Osteocyte (in vitro differentiated cells): ENCODE results near the gene NCOR1. TPM values are rescaled to one million over a fixed set of nuclear protein-coding genes. Genes with fewer than 3 reads are reported as not detected.

Experiments used
- DNase-seq: peaks from one replicate; pipeline ENCODE4 v3.0.0; 2021; ENCODE audit warnings: mixed read lengths; ENCODE audit not compliant: unreplicated experiment; ENCODE audit errors: extremely low spot score
- H3K27ac Mint-ChIP-seq: one replicate; pipeline ENCODE4 v1.8.0; 2021; ENCODE audit warnings: mild to moderate bottlenecking, mixed read lengths; ENCODE audit not compliant: unreplicated experiment
- H3K27me3 Mint-ChIP-seq: one replicate; pipeline ENCODE4 v1.8.0; 2021; ENCODE audit warnings: mixed read lengths; ENCODE audit not compliant: unreplicated experiment
- H3K36me3 Mint-ChIP-seq: one replicate; pipeline ENCODE4 v1.8.0; 2021; ENCODE audit warnings: mixed read lengths; ENCODE audit not compliant: unreplicated experiment
- H3K4me1 Mint-ChIP-seq: one replicate; pipeline ENCODE4 v1.8.0; 2021; ENCODE audit warnings: mixed read lengths; ENCODE audit not compliant: unreplicated experiment
- H3K4me3 Mint-ChIP-seq: one replicate; pipeline ENCODE4 v1.8.0; 2021; ENCODE audit warnings: mild to moderate bottlenecking, moderate library complexity, mixed read lengths; ENCODE audit not compliant: unreplicated experiment
- H3K9me3 Mint-ChIP-seq: one replicate; pipeline ENCODE4 v1.8.0; 2021; ENCODE audit warnings: mixed read lengths; ENCODE audit not compliant: unreplicated experiment
- CTCF ChIP-seq: fragments of 200-600 bp; sonication (generic); IDR thresholded peaks from 2 replicates; pipeline ENCODE4 v1.5.0; 2021; ENCODE audit warnings: antibody characterized with exemption, mild to moderate bottlenecking, moderate library complexity
- total RNA-seq: library from RNA; stranded (reverse); gene quantifications from 2 replicates; pipeline ENCODE4 v1.2.1, GENCODE V29; 2021

The NCOR1 gene
- total RNA-seq, 1 donor from 2014 or later = 132 TPM

- H3K36me3 Mint-ChIP-seq = peaks cover 82% of the 10 kb centered on the region
- no peak for DNase-seq
- H3K4me1 Mint-ChIP-seq = peaks cover 12% of the 10 kb centered on the region
- no peaks in the 10 kb centered on the region for H3K9me3 Mint-ChIP-seq
- H3K27ac Mint-ChIP-seq = peak overlapping the region; percentile 90
- no peak overlapping the region for H3K4me3 Mint-ChIP-seq
- H3K27me3 Mint-ChIP-seq = no peaks in the 10 kb centered on the region
- TF ChIP-seq CTCF = no peak
These were observed 188.4 kb downstream of the NCOR1 start for GRCh38 chr17:16026895-16027294.

GRCh38 chr17:16025202-16025601 lies 190.1 kb downstream of the NCOR1 start:
- Mint-ChIP-seq H3K9me3 (no peaks in the 10 kb centered on the region), H3K36me3 (peaks cover 76% of the 10 kb centered on the region), H3K27ac (no peak overlapping the region), H3K4me3 (no peak overlapping the region), H3K4me1 (peaks cover 12% of the 10 kb centered on the region), H3K27me3 (no peaks in the 10 kb centered on the region)
- TF ChIP-seq CTCF = no peak
- DNase-seq = no peak

GRCh38 chr17:16023881-16024280 lies 191.5 kb downstream of the NCOR1 start:
- H3K36me3 Mint-ChIP-seq = peaks cover 68% of the 10 kb centered on the region
- no peak overlapping the region for H3K27ac Mint-ChIP-seq
- DNase-seq = no peak
- no peak overlapping the region for H3K4me3 Mint-ChIP-seq
- H3K4me1 Mint-ChIP-seq = peaks cover 12% of the 10 kb centered on the region
- H3K27me3 Mint-ChIP-seq = no peaks in the 10 kb centered on the region
- no peaks in the 10 kb centered on the region for H3K9me3 Mint-ChIP-seq
- no peak for TF ChIP-seq CTCF

GRCh38 chr17:16019347-16019746 lies 196.0 kb downstream of the NCOR1 start:
- TF ChIP-seq CTCF = no peak
- Mint-ChIP-seq H3K27ac (no peak overlapping the region), H3K4me3 (no peak overlapping the region), H3K4me1 (peaks cover under 1% of the 10 kb centered on the region), H3K27me3 (no peaks in the 10 kb centered on the region), H3K36me3 (peaks cover 49% of the 10 kb centered on the region), H3K9me3 (no peaks in the 10 kb centered on the region)
- DNase-seq = no peak

GRCh38 chr17:16013943-16014407 lies 201.4 kb downstream of the NCOR1 start:
- peak overlapping the region; percentile 54 for H3K27ac Mint-ChIP-seq

More at GRCh38 chr17:16013943-16014407, 201.4 kb downstream of the NCOR1 start:
- peak; percentile 67 for TF ChIP-seq CTCF
- H3K9me3 Mint-ChIP-seq = no peaks in the 10 kb centered on the region
- peaks cover 46% of the 10 kb centered on the region for H3K36me3 Mint-ChIP-seq
- no peak for DNase-seq
- peaks cover 13% of the 10 kb centered on the region for H3K4me1 Mint-ChIP-seq
- no peak overlapping the region for H3K4me3 Mint-ChIP-seq
- H3K27me3 Mint-ChIP-seq = no peaks in the 10 kb centered on the region
